GM21526 (cell line): ENCODE measurements around the gene LAGE3.

ENCODE experiments used
- ATAC-seq: cut with Tn5 transposase; IDR thresholded peaks from one replicate; pipeline ENCODE4 v1.9.1; 2021; ENCODE audit warnings: moderate library complexity; ENCODE audit not compliant: unreplicated experiment, low FRiP score

The LAGE3 gene

DNA sequence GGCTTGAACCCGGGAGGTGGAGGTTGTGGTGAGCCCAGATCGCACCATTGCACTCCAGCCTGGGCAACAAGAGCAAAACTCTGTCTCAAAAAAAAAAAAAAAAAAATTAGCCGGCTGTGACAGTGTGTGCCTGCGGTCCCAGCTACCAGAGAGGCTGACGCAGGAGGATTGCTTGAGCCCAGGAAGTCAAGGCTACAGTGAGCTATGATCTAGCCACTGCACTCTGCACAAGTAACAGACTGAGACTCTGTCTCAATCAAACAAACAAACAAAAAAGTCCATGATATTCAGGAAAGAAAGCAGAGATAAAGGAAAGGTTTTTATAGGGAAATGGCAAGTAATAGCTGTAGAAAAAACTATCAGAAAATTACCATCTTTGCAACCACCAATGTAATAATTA lies 2.1 kb upstream of the LAGE3 start:
- ATAC-seq: no peak

DNA sequence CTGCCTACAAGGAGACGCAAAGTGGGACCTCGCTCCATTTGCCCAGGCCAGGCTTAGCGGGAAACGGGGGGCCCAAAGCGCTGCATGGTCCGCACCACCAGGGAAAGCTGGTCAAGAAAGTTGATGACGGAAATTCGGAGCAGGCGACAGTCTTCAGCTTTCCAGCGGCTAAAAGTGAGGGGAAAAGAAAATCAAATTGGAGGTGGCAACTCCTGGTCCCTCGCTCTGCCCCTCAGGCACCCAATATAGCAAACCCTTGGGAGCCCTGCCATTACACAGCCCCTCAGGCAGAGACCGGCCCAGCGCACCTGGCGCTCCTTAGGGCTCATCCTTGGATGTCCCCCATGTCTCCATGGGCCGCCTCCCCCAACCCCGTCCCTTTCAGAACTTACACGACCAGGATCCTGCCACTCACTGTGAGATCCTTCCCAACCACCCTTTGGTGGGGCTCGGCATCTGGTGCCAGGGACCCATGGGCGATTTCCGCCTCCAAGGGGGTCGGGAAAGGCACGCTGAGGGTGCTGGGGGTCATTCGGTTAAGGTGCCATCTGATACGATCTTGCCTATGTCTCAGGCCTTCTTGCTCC lies 1.1 kb downstream of the LAGE3 start:
- no peak for ATAC-seq

DNA sequence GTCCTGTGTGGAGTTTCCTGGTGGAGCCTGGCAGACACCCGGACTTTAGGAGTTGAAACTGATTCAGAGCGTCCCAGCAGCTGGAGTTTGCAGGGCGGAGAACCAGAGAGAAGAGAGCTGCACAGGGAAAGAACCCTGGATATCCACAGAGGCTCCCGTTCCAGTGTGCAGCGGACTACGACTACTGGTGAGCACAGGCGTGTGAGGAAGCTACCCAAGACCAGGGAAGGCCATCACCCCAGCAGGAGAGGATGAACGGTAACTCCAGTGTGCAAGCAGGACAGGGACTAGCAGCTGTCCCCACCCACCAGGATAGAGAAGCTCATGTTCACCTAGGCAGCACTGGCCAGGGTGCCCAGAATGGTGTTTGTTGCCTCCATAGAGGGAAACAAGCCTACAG lies 2.3 kb downstream of the LAGE3 start:
- no peak for ATAC-seq

DNA sequence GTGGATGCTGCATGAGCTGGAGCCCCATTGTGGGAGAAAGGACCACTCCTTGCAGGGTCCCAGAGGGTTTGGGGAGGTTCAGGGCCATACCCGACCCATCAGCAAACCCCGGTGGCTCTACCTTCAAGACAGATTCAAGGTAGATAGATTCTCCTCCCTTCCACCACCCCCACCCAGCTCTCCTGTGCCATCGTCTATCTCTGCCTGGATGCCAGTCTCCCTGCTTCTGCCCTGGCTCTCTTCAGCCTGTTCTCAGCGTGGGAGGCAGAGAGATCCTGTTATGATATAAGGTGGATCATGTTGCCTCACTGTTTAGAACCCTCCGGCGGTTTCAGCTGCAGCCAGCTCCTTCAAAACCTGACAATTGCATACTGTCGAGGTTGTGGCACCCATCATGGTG lies 5.4 kb downstream of the LAGE3 start:
- no peak for ATAC-seq

DNA sequence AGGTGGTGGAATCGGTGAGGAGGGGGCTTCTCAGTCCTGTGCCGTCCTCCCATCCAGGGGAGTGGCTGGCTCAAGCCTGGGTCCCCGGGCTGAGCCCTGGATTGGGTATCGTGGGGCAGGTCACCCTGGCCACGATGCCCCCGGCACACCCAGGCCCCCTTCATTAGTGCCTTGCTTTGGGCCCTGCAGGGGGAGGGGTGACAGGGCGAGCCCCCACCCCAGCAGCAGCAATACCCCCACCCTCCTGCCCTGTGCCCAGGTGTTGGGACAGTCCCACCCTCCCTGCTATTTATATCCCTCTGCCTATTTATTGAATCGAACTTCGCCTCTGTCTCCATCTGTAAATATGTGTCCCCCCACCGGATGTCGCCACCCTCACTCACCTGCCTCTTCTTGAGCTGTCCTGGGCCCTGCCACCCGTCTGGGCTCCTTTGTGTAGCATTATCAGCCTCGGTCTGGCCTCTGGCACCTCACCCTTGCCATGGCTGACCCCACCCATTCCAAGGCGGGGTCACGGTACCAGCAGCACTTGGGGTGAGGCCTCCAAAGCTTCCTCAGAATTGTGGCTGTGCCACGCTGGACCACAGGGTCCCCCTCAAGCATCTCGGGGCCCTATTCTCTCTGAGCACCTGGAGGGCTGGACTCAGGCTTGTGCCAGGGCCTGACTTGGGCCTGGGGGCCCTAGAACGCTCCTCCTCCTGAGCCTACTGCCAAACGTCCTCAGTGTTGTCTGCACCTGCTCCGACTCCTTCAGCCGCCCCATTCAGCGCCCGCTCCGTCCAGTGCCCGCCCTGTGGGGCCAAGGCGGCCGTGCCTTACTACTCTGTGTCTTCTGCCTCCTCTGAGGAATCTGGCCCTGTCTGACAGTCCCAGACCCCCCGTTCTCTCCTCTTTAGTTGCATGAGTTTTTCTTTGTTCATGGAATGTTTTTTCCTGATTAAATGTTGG lies 6.1 kb downstream of the LAGE3 start:
- no peak for ATAC-seq

DNA sequence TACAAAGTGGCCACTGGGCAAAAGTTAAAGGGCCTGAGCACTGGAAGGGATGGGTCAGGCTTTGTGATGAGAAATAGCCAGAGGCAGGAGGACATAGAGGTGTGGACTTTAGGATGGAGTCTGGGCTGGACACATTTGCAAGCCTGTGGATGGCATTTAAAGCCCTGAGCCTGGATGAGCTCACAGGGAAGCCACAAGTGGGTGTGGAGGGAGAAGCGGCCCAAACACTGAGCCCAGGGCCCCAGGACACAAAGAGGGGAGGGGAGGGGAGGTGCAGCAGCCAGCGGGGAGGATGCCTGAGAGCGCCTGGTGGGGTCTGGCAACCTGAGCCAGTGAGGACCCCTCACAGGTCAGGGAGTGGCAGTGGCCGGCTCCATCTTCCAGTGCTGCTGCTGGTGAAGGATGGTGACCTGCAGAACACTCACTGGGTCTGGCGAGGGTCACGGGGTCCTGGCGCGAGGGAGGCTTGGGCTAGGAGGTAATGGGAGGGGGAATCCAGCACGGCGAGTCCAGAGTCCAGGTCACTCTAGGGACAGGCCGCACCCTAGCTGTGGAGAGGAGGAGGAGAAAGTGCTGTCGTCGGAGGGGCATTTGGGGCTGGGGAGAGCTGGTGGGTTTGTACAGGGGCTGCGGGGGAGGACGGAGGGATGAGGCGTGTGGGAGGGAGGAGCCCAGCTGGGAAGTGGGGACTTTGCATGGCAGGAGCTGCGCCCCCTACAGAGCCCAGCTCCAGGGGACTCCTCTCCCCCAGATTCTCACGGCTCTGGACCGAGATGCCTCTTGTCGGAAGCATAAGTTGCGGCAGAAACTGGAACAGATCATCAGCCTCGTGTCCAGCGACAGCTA lies 7.0 kb downstream of the LAGE3 start:
- no peak for ATAC-seq

DNA sequence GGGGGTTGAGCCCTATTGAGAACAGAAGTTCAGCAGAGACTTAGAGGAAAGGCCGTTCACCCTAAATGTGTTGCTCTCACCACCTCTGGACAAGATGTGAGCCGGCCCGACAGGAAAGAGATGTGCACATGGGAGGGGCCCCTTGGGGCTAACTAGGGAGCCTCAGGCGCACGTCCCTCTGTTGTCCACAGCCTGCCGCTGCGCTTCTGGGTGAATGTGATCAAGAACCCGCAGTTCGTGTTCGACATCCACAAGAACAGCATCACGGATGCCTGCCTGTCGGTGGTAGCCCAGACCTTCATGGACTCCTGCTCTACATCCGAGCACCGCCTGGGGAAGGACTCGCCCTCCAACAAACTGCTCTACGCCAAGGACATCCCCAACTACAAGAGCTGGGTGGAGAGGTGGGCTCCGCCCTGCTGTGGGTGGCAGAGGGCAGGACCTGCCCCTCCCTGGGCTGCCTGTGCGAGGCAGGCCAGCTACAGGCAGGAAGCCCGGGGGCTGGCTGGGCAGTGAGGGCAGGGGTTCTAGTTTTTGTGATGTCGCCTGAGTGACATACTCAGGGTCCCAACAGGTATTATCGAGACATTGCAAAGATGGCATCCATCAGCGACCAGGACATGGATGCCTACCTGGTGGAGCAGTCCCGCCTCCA lies 8.0 kb downstream of the LAGE3 start:
- ATAC-seq: no peak

DNA sequence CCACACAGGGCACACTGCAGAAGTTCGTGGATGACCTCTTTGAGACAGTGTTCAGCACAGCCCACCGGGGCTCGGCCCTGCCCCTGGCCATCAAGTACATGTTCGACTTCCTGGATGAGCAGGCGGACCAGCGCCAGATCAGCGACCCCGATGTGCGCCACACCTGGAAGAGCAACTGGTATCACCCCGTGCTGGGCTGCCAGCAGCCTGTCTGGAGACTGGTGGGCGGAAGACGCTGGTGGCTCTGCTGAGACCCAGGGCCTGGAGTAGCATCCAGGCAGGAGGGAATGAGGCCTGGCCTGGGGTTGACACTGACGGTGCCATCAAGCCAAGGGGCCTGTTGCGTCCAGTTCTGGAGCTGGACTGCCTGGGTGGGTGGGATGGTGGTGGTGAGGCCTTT lies 8.6 kb downstream of the LAGE3 start:
- no peak for ATAC-seq

DNA sequence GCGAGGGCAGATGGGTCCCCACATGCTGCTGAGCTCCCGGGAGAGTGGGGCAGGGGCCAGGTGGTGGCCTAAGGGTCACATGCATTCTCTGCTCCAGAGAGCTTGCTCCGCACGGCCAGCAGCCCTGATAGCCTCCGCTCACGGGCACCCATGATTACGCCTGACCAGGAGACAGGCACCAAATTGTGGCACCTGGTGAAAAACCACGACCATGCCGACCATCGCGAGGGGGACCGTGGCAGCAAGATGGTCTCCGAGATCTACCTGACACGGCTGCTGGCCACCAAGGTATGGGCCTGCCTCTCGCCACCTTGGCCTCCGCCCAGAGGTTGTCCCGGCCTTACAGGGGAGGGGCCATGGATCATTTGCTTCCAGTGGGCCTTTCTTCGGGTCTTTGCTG lies 9.2 kb downstream of the LAGE3 start:
- ATAC-seq: no peak

DNA sequence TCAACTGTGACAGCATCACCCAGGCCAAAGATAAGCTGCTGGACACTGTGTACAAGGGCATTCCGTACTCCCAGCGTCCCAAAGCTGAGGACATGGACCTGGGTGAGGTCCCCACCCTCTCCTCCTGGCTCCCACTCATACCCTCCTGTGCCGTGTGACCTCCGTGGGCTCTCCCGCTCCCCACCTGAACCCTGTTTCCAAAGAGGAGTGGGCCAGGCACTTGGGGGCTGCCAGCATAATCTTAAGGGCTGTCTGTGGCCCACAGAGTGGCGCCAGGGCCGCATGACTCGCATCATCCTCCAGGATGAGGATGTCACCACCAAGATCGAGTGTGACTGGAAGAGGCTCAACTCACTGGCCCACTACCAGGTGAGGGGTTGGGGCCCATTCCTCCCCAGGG lies 10.0 kb downstream of the LAGE3 start:
- no peak for ATAC-seq

DNA sequence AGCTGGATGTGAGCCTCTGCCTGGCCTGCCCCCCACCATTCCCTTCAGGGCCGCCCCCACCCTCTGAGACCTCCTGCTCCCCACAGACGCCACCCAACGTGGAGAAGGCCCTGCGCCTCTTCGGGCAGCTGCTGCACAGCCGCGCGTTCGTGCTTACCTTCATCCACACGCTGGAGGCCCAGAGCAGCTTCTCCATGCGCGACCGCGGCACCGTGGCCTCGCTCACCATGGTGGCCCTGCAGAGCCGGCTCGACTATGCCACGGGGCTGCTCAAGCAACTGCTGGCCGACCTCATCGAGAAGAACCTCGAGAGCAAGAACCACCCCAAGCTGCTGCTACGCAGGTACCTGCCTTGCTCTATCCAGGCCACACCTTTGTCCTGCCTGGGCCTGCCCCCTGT lies 10.9 kb downstream of the LAGE3 start:
- ATAC-seq: no peak

DNA sequence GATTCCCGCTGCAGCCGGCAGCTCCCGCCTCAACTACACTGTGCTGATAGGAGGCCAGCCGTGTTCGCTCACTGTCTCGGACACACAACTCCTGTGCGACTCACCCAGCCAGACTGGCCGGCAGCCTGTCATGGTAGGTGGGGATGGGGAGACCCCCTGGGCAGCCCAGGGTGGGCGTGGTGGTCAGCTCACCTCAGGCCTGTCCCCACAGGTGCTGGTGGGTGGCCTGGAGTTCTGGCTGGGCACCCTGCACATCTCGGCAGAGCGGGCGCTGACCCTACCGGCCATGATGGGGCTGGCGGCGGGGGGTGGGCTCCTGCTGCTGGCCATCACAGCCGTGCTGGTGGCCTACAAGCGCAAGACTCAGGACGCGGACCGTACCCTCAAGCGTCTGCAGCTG lies 11.5 kb downstream of the LAGE3 start:
- no peak for ATAC-seq

DNA sequence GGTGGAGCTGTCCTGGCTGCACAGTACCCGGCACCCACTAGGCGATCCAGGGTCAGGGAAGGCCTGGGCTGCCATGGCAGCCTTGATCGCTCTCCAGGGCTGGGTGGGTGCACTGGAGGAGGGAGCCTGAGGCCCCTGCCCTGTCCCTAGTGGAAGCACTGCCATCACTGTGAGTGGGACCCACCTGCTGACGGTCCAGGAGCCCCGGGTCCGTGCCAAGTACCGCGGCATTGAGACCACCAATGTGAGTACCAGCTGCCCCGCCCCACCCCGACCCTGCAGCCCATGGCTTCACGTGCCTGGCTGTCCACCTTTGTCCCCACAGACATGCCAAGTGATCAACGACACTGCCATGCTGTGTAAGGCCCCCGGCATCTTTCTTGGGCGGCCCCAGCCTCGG lies 12.2 kb downstream of the LAGE3 start:
- ATAC-seq: no peak

DNA sequence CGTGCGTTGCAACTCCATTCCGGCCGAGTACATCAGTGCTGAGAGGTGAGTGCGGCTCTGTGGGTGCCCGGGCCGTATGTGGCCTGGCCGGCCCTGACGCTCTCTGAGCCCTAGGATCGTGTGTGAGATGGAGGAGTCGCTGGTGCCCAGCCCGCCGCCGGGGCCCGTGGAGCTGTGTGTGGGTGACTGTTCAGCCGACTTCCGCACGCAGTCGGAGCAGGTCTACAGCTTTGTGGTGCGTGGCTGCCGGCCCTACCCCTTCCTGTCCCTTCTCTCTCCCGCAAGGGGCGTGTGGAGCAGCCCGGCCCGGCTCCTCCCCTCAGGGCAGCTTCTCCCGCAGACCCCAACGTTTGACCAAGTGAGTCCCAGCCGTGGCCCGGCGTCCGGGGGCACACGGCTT lies 13.0 kb downstream of the LAGE3 start:
- ATAC-seq: no peak

DNA sequence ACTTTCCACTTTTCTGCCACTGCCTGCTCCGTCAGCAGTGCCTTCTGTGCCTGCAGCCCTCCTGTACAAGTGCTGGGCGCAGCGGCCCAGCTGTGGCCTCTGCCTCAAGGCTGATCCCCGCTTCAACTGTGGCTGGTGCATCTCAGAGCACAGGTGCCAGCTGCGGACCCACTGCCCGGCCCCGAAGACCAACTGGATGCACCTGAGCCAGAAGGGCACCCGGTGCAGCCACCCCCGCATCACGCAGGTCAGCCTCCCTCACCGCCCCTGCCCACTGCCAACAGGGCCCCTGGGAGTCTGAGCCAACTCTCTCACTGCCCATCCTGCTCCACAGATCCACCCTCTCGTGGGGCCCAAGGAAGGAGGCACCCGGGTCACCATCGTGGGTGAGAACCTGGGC lies 13.5 kb downstream of the LAGE3 start:
- ATAC-seq: no peak

DNA sequence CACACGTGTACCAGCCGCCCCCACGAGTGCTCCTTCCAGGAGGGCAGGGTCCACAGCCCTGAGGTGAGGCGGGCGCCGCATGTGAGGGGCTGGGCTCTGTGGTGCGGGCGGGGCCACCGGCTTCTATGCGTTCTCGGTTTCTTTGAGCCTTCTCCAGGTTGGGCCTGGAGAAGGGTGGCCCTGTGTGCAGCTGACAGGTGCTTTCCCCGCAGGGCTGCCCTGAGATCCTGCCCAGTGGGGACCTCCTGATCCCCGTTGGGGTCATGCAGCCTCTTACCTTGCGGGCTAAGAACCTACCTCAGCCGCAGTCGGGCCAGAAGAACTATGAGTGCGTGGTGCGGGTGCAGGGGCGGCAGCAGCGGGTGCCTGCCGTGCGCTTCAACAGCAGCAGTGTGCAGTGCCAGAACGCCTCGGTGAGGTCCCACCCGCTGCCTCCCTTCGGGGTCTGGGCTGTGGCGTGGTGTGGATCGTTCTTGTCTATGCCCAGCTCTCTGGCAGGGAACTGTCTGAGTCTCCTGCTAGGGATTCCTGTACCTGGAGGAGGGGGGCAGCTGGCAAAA lies 14.2 kb downstream of the LAGE3 start:
- no peak for ATAC-seq

DNA sequence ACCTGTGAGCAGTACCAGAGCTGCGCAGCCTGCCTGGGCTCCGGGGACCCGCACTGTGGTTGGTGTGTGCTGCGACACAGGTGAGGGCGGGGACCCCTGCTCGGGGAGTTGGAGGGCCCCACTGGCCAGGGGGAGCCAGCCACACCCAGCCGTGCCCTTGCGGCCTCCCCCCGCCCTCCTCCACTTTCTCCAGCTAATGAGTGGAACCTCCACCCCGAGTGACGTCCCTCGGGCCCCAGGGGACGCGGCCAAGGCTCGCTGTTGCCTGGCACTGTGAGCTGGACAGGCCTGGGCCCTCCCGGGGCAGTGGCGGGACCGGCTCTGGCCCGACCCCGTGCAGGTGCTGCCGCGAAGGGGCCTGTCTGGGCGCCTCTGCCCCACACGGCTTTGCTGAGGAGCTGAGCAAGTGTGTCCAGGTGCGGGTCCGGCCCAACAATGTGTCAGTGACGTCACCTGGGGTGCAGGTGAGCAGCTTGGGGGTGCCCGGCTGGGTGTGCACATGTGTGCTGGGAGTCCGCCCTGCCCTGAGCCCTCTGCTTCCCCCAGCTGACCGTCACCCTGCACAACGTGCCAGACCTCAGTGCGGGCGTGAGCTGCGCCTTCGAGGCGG lies 15.4 kb downstream of the LAGE3 start:
- no peak for ATAC-seq

DNA sequence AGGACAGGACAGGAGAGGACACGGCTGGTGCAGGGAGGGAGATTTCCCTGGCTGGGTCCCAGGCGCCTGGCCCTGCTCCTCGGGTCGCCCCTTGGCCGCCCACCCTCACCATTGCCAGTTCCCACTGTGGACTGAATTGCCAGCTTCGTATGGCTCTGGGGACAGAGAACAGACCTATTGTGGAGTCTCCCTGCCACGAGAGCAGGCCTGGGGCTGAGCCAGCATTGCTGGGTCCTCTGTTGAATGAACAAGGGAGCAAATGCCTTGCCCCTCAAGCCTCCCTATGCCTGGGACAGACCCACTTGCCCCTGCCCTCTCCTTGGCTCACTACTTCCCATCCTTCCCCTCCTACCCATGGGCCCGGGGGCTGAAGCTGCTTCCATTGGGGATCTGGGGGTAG lies 16.7 kb downstream of the LAGE3 start:
- no peak for ATAC-seq

DNA sequence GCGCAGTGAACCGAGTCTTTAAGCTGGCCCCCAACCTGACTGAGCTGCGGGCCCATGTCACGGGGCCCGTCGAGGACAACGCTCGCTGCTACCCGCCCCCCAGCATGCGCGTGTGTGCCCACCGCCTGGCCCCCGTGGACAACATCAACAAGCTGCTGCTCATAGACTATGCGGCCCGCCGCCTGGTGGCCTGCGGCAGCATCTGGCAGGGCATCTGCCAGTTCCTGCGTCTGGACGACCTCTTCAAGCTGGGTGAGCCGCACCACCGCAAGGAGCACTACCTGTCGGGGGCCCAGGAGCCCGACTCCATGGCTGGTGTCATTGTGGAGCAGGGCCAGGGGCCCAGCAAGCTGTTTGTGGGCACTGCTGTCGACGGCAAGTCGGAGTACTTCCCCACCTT lies 18.8 kb downstream of the LAGE3 start:
- no peak for ATAC-seq

DNA sequence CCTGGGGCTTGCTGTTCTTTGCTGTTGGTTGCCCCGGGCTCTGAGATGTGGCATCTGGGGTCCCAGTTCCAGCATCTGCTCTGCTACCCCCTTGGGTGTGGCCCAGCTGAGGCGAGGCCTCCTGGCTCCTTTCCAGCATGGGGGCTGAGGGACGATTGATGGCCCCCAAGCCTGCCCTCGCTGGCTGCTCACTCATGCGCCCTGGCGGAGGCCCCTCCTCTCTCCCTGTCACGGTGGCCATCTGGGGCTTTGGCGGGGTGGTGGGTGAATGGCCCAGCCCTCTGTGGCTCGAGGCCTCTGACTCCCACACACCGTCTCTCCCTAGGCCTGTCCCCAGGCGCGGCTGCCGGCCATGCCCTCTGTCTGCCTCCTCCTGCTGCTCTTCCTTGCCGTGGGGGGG lies 19.2 kb downstream of the LAGE3 start:
- no peak for ATAC-seq
